ENCODE results near the gene FLVCR1. TPM values are rescaled to one million over a fixed set of nuclear protein-coding genes. Genes with fewer than 3 reads are reported as not detected.

The FLVCR1 gene
- total RNA-seq, 6 donors from 2014 or later, result 5.2 to 9.4 (median 8.3) TPM

GRCh38 chr1:212917858-212918257 is 59.8 kb downstream of the FLVCR1 start:
- DNase-seq (no peak), ATAC-seq (ENCODE audit: low FRiP score in 2 of 2) (no peak)
- Histone ChIP-seq H3K4me1 (peaks cover 0 to 12% (median 2%) of the 10 kb centered on the region in 4 donors), H3K27me3 (no peaks in the 10 kb centered on the region), H3K4me3 (no peak overlapping the region), H3K27ac (no peak overlapping the region), H3K36me3 (no peaks in the 10 kb centered on the region), H3K9me3 (no peaks in the 10 kb centered on the region)
- WGBS, 2 donors, result 71 to 84% methylated on average over 5 of the region's 5 CpGs
- TF ChIP-seq EP300 (IDR thresholded peaks at IDR 0.05), result no peak
- TF ChIP-seq POLR2A (IDR thresholded peaks at IDR 0.05), result no peak
- no peak for TF ChIP-seq CTCF (IDR thresholded peaks at IDR 0.05)
- no peak for TF ChIP-seq POLR2AphosphoS5 (IDR thresholded peaks at IDR 0.05)

- H3K4me3 ChIP-seq, result no peak overlapping the region
- WGBS, 2 donors, result 79 to 88% methylated on average over 2 of the region's 2 CpGs
- ATAC-seq (ENCODE audit: low FRiP score in 2 of 2), result no peak
- TF ChIP-seq CTCF (IDR thresholded peaks at IDR 0.05) (no peak), EP300 (IDR thresholded peaks at IDR 0.05) (no peak), POLR2AphosphoS5 (IDR thresholded peaks at IDR 0.05) (no peak), POLR2A (IDR thresholded peaks at IDR 0.05) (no peak)
- H3K4me1 ChIP-seq, result peaks cover 0 to 12% (median 2%) of the 10 kb centered on the region in 4 donors
- DNase-seq, result no peak
- H3K27me3 ChIP-seq, result no peaks in the 10 kb centered on the region
- no peak overlapping the region for H3K27ac ChIP-seq
- no peaks in the 10 kb centered on the region for H3K9me3 ChIP-seq
- no peaks in the 10 kb centered on the region for H3K36me3 ChIP-seq
Measured at GRCh38 chr1:212918824-212919223, 60.7 kb downstream of the FLVCR1 start.

- DNase-seq (no peak), ATAC-seq (ENCODE audit: low FRiP score in 2 of 2) (no peak)
- no peak overlapping the region for H3K4me3 ChIP-seq
- no peak overlapping the region for H3K27ac ChIP-seq
- no peaks in the 10 kb centered on the region for H3K27me3 ChIP-seq
- peaks cover 0 to 12% (median 2%) of the 10 kb centered on the region in 4 donors for H3K4me1 ChIP-seq
- no peaks in the 10 kb centered on the region for H3K9me3 ChIP-seq
- no peaks in the 10 kb centered on the region for H3K36me3 ChIP-seq
- TF ChIP-seq POLR2A (IDR thresholded peaks at IDR 0.05), result no peak
- TF ChIP-seq POLR2AphosphoS5 (IDR thresholded peaks at IDR 0.05), result no peak
- TF ChIP-seq EP300 (IDR thresholded peaks at IDR 0.05), result no peak
- TF ChIP-seq CTCF (IDR thresholded peaks at IDR 0.05), result no peak
- 83 to 89% methylated on average over 4 to 7 of the region's 7 CpGs for WGBS, 2 donors
Measured at GRCh38 chr1:212920246-212920645, 62.2 kb downstream of the FLVCR1 start.

GRCh38 chr1:212920896-212921295 is 62.8 kb downstream of the FLVCR1 start:
- Histone ChIP-seq H3K4me1 (peaks cover 0 to 12% (median 2%) of the 10 kb centered on the region in 4 donors), H3K36me3 (no peaks in the 10 kb centered on the region), H3K27ac (no peak overlapping the region), H3K27me3 (no peaks in the 10 kb centered on the region), H3K4me3 (no peak overlapping the region), H3K9me3 (no peaks in the 10 kb centered on the region)
- ATAC-seq (ENCODE audit: low FRiP score in 2 of 2), result no peak
- no peak for DNase-seq
- WGBS, 2 donors, result 66 to 75% methylated on average over 5 to 6 of the region's 6 CpGs
- TF ChIP-seq POLR2AphosphoS5 (IDR thresholded peaks at IDR 0.05) (no peak), EP300 (IDR thresholded peaks at IDR 0.05) (no peak), CTCF (IDR thresholded peaks at IDR 0.05) (peak in 1 of 6 experiments; percentile 24), POLR2A (IDR thresholded peaks at IDR 0.05) (no peak)

GRCh38 chr1:212922016-212922415 is 63.9 kb downstream of the FLVCR1 start:
- ATAC-seq (ENCODE audit: low FRiP score in 2 of 2), result no peak
- TF ChIP-seq POLR2AphosphoS5 (IDR thresholded peaks at IDR 0.05), result no peak
- no peak for DNase-seq
- H3K27me3 ChIP-seq, result no peaks in the 10 kb centered on the region
- no peaks in the 10 kb centered on the region for H3K36me3 ChIP-seq
- 78 to 90% methylated on average over 3 to 4 of the region's 5 CpGs for WGBS, 2 donors
- no peaks in the 10 kb centered on the region for H3K9me3 ChIP-seq
- peaks cover 0 to under 1% (median 0%) of the 10 kb centered on the region in 4 donors for H3K4me1 ChIP-seq
- no peak overlapping the region for H3K27ac ChIP-seq
- H3K4me3 ChIP-seq, result no peak overlapping the region

Data from upper lobe of left lung (tissue), 6 donors.